ENCODE data around the gene TRMT61A. TPM values are rescaled to one million over a fixed set of nuclear protein-coding genes. Genes with fewer than 3 reads are reported as not detected.

TRMT61A gene
- total and polyA plus RNA-seq, 9 of the 15 experiments (the other 6 are each of a cell fraction or from before 2014, with no cell fraction given), result 0.10 to 24.8 (median 5.1) TPM

DNA sequence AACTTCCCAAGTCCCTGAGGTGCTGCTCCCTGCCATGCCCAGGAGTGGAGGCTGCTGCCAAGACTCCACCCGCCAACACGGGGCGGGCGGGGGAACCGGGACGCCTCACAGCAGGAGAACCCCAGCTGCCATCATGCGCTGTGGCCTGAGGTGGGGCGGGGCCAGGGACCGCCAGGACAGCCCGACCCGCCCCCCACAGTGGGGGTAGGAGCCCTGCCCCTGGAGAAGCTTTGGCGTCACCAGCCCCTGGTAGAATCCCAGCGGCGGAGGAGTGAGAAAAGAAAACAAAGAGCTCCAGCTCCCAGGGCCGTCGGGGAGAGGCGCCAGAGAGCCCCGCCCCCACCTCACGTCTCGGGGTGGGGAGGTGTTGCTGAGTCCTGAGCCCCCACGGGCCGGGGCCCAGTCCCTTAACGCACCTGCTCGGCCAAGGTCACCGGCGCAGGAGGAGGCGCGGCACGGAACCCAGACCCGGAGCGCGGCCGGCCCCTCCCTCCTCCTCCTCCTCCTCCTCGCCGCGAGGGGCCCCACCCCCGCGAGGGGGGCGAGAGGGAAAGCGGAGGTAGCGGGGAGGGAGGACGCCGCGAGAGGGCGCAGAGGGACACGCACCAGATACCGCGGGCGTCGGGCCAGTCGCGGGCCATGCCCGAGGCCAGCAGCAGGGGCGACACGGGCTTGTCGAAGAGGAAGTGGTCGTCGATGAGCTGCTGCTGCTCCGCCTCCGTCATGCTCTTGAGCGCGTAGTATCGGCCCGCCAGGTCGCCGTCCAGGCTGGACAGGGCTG is 8.1 kb upstream of the TRMT61A start (continued):
- TF ChIP-seq, protein P1, sequence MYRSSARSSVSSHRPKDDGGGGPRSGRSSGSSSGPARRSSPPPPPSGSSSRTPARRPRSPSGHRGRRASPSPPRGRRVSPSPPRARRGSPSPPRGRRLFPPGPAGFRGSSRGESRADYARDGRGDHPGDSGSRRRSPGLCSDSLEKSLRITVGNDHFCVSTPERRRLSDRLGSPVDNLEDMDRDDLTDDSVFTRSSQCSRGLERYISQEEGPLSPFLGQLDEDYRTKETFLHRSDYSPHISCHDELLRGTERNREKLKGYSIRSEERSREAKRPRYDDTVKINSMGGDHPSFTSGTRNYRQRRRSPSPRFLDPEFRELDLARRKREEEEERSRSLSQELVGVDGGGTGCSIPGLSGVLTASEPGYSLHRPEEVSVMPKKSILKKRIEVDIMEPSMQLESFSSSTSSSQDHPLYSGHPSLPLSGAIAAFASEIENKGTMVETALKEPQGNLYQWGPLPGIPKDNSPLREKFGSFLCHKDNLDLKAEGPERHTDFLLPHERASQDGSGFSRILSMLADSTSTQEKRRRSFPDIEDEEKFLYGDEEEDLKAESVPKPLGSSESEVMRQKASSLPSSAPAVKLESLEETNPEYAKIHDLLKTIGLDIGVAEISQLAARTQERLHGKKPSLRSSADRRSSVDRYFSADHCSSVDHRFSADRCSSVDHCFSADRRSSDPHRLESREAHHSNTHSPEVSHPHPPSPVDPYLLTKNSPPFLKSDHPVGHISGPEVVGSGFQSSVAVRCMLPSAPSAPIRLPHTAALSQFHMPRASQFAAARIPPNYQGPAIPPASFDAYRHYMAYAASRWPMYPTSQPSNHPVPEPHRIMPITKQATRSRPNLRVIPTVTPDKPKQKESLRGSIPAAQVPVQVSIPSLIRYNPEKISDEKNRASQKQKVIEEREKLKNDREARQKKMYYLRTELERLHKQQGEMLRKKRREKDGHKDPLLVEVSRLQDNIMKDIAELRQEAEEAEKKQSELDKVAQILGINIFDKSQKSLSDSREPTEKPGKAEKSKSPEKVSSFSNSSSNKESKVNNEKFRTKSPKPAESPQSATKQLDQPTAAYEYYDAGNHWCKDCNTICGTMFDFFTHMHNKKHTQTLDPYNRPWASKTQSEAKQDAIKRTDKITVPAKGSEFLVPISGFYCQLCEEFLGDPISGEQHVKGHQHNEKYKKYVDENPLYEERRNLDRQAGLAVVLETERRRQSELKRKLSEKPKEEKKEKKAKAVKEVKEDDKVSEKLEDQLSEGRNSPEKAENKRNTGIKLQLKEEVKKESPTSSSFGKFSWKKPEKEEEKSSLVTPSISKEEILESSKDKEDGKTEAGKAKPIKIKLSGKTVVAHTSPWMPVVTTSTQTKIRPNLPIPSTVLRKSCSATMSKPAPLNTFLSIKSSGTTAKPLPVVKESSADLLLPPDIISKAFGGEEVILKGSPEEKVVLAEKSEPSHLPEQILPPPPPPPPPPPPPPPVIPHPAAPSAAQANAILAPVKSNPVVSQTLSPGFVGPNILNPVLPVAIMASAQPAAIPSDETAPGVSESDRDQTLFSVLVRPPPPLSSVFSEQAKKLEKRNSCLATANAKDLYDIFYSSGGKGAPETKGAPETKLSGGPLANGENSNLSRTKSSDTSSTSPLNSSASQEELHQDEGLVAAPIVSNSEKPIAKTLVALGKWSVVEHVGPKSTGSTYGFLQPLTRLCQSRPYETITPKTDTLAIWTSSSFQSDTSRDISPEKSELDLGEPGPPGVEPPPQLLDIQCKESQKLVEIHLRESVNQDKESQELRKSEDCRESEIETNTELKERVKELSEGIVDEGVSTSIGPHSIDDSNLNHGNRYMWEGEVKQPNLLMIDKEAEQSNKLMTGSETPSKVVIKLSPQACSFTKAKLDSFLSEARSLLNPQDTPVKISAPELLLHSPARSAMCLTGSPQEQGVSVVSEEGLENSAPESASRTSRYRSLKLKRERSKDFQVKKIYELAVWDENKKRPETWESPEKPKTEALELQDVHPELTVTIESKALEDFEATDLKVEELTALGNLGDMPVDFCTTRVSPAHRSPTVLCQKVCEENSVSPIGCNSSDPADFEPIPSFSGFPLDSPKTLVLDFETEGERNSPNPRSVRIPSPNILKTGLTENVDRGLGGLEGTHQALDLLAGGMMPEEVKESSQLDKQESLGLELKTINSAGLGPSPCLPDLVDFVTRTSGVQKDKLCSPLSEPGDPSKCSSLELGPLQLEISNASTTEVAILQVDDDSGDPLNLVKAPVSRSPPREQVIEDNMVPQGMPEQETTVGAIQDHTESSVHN (IDR thresholded peaks at IDR 0.05; ENCODE audit: borderline replicate concordance in 1 of 2, low read depth in 1 of 2), result no peak
- TF ChIP-seq ERF (CRISPR knock-in tag; IDR thresholded peaks at IDR 0.05) (0 out of 2 replicates have a peak, but pooled peaks have one; percentile 18), CBFB (CRISPR knock-in tag; IDR thresholded peaks at IDR 0.05) (no peak), ZNF175 (CRISPR knock-in tag; IDR thresholded peaks at IDR 0.05; ENCODE audit: low read depth) (no peak), FOSL1 (tag; conservative IDR thresholded peaks at IDR 0.05) (no peak), CHD4 (IDR thresholded peaks at IDR 0.05; ENCODE audit: insufficient read depth, insufficient replicate concordance, low read depth, low read length, poor library complexity, severe bottlenecking) (no peak), TARDBP (IDR thresholded peaks at IDR 0.05) (peak; percentile 67; the same call in 1 of the 2 replicates), RCOR1 (IDR thresholded peaks at IDR 0.05; ENCODE audit: borderline replicate concordance in 1 of 2, low read depth in 2 of 2, low read length in 2 of 2) (0 out of 4 replicates have a peak, but pooled peaks of 1 of the 2 experiments have one; percentile 44), BDP1 (IDR thresholded peaks at IDR 0.05; ENCODE audit: insufficient read depth, insufficient read length) (no peak), STAT5A (IDR thresholded peaks at IDR 0.05; ENCODE audit: borderline replicate concordance, low read length) (no peak), KLF1 (tag; IDR thresholded peaks at IDR 0.05) (no peak), GTF2F1 (IDR thresholded peaks at IDR 0.05; ENCODE audit: low read depth, low read length) (no peak), JUN (IDR thresholded peaks at IDR 0.05; ENCODE audit: borderline replicate concordance, low read depth, low read length) (no peak), JUN (CRISPR knock-in tag; IDR thresholded peaks at IDR 0.05; ENCODE audit: borderline replicate concordance) (no peak)
- TF ChIP-seq, protein P2, sequence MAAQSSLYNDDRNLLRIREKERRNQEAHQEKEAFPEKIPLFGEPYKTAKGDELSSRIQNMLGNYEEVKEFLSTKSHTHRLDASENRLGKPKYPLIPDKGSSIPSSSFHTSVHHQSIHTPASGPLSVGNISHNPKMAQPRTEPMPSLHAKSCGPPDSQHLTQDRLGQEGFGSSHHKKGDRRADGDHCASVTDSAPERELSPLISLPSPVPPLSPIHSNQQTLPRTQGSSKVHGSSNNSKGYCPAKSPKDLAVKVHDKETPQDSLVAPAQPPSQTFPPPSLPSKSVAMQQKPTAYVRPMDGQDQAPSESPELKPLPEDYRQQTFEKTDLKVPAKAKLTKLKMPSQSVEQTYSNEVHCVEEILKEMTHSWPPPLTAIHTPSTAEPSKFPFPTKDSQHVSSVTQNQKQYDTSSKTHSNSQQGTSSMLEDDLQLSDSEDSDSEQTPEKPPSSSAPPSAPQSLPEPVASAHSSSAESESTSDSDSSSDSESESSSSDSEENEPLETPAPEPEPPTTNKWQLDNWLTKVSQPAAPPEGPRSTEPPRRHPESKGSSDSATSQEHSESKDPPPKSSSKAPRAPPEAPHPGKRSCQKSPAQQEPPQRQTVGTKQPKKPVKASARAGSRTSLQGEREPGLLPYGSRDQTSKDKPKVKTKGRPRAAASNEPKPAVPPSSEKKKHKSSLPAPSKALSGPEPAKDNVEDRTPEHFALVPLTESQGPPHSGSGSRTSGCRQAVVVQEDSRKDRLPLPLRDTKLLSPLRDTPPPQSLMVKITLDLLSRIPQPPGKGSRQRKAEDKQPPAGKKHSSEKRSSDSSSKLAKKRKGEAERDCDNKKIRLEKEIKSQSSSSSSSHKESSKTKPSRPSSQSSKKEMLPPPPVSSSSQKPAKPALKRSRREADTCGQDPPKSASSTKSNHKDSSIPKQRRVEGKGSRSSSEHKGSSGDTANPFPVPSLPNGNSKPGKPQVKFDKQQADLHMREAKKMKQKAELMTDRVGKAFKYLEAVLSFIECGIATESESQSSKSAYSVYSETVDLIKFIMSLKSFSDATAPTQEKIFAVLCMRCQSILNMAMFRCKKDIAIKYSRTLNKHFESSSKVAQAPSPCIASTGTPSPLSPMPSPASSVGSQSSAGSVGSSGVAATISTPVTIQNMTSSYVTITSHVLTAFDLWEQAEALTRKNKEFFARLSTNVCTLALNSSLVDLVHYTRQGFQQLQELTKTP (IDR thresholded peaks at IDR 0.05; ENCODE audit: low read depth in 1 of 2, partially characterized antibody in 2 of 2), result no peak

All from K562 (cell line).